HepG2 (cell line): ENCODE measurements around the gene SH2D3A. TPM values are rescaled to one million over a fixed set of nuclear protein-coding genes. Genes with fewer than 3 reads are reported as not detected.

Experiments used
- GPN1 ChIP-seq: sonication (generic); formaldehyde crosslinking; IDR thresholded peaks from 2 replicates; pipeline ENCODE4 v1.5.1; 2020; ENCODE audit warnings: missing genetic modification reagents, borderline replicate concordance
- RFX1 ChIP-seq: fragments of 450-650 bp; IDR thresholded peaks from 2 replicates; pipeline ENCODE4 v1.6.1; 2017
- TBX2 ChIP-seq: sonication (generic); formaldehyde crosslinking; IDR thresholded peaks from 2 replicates; pipeline ENCODE4 v1.5.0; 2020; ENCODE audit warnings: missing genetic modification reagents, mild to moderate bottlenecking, borderline replicate concordance
- ZFP1 ChIP-seq: IDR thresholded peaks from 2 replicates; pipeline ENCODE4 v1.6.1; 2016
- ZNF24 ChIP-seq: fragments of 450-650 bp; IDR thresholded peaks from 2 replicates; pipeline ENCODE4 v1.6.1; 2017; ENCODE audit warnings: antibody characterized with exemption, mild to moderate bottlenecking
- ZNF775 ChIP-seq: sonication (generic); formaldehyde crosslinking; IDR thresholded peaks from 2 replicates; pipeline ENCODE4 v1.4.0; 2020; ENCODE audit warnings: missing genetic modification reagents, mild to moderate bottlenecking, moderate library complexity, borderline replicate concordance
- ZZZ3 ChIP-seq: sonication (generic); formaldehyde crosslinking; IDR thresholded peaks from 2 replicates; pipeline ENCODE4 v1.4.0; 2020; ENCODE audit warnings: missing genetic modification reagents, mild to moderate bottlenecking, borderline replicate concordance
- polyA plus RNA-seq, 8 experiments: library from polyadenylated mRNA; depleted of rRNA in 3 of 8; stranded (reverse) in 7 of 8; unstranded in 1 of 8; fragments of >200 nt; fragmentation: Illumina TruSeq in 4 of 8; extraction: Trizol in 4 of 8; gene quantifications; 2 replicates each; pipeline versions ENCODE4 v1.2.1 to v1.2.3, GENCODE V29; 2011 to 2016; ENCODE audit warnings: low read depth in 4 of 8, missing spikeins in 1 of 8, mixed read lengths in 1 of 8; ENCODE audit not compliant: insufficient read depth in 1 of 8
- total RNA-seq, 5 experiments: library from RNA; depleted of rRNA; stranded (reverse); fragments of >200 nt; fragmentation: Illumina TruSeq; extraction: Trizol; gene quantifications; 2 replicates each; pipeline ENCODE4 v1.2.3, GENCODE V29; 2016; ENCODE audit warnings: low read depth in 1 of 5
- TF ChIP-seq, protein P1 (sequence below): IDR thresholded peaks from 2 replicates; pipeline ENCODE4 v1.6.1; 2016; ENCODE audit warnings: missing compliant biosample characterization, missing genetic modification reagents, borderline replicate concordance
- TF ChIP-seq, protein P2 (sequence below): IDR thresholded peaks from 2 replicates; pipeline ENCODE4 v1.6.1; 2016
- TF ChIP-seq, protein P3 (sequence below): sonication (generic); formaldehyde crosslinking; IDR thresholded peaks from 2 replicates; pipeline ENCODE4 v1.4.0; 2020; ENCODE audit warnings: mild to moderate bottlenecking, missing genetic modification reagents, borderline replicate concordance
- TF ChIP-seq, protein P4 (sequence below): sonication (generic); formaldehyde crosslinking; IDR thresholded peaks from 2 replicates; pipeline ENCODE4 v1.8.0; 2023; ENCODE audit warnings: mild to moderate bottlenecking, missing genetic modification reagents
- TF ChIP-seq, protein P5 (sequence below): IDR thresholded peaks from 2 replicates; pipeline ENCODE4 v1.4.0; 2020; ENCODE audit warnings: mild to moderate bottlenecking, missing genetic modification reagents

SH2D3A gene
- total and polyA plus RNA-seq, 2 of the 13 experiments (the other 11 are each of a cell fraction or from before 2014, with no cell fraction given): 1.0 to 2.2 TPM

DNA sequence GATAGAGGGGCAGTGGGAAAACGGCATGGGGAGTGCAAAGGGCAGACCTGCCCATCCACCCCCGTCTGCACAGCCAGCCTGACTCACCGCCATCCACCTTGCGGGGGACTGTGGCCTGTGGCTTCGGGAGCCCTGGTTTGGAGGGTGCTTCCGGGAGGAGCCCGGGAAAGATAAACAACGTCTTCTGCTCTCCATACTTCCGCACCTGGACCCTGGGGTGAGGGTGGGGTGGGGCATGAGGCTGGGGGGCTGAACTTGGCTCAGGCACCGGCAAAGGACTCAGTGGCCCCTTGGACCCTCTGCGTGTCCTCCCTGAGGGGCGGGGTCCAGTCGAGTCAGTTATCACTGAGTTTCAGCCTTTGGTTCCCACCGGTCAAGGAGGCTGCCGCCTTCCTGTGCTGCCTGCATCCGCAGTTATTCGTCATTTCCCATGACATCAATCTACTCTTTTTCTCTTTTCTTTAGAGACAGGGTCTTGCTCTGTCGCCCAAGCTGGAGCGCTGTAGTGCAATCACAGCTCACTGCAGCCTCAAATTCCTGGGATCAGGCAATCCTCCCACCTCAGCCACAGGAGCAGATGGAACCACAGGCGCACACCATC is 33.0 kb downstream of the SH2D3A start (continued):
- TF ChIP-seq, protein P1, sequence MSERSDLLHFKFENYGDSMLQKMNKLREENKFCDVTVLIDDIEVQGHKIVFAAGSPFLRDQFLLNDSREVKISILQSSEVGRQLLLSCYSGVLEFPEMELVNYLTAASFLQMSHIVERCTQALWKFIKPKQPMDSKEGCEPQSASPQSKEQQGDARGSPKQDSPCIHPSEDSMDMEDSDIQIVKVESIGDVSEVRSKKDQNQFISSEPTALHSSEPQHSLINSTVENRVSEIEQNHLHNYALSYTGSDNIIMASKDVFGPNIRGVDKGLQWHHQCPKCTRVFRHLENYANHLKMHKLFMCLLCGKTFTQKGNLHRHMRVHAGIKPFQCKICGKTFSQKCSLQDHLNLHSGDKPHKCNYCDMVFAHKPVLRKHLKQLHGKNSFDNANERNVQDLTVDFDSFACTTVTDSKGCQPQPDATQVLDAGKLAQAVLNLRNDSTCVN: 0 out of 2 replicates have a peak, but pooled peaks have one; percentile 40
- TF ChIP-seq ZNF24 (no peak), RFX1 (no peak), TBX2 (CRISPR knock-in tag) (peak; percentile 49; the same call in 1 of the 2 replicates), ZFP1 (CRISPR knock-in tag) (no peak), GPN1 (no peak), ZZZ3 (CRISPR knock-in tag) (no peak), ZNF775 (CRISPR knock-in tag) (no peak)
- TF ChIP-seq, protein P2, sequence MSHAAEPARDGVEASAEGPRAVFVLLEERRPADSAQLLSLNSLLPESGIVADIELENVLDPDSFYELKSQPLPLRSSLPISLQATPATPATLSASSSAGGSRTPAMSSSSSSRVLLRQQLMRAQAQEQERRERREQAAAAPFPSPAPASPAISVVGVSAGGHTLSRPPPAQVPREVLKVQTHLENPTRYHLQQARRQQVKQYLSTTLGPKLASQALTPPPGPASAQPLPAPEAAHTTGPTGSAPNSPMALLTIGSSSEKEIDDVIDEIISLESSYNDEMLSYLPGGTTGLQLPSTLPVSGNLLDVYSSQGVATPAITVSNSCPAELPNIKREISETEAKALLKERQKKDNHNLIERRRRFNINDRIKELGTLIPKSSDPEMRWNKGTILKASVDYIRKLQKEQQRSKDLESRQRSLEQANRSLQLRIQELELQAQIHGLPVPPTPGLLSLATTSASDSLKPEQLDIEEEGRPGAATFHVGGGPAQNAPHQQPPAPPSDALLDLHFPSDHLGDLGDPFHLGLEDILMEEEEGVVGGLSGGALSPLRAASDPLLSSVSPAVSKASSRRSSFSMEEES: 0 out of 2 replicates have a peak, but pooled peaks have one; percentile 32
- TF ChIP-seq, protein P3, sequence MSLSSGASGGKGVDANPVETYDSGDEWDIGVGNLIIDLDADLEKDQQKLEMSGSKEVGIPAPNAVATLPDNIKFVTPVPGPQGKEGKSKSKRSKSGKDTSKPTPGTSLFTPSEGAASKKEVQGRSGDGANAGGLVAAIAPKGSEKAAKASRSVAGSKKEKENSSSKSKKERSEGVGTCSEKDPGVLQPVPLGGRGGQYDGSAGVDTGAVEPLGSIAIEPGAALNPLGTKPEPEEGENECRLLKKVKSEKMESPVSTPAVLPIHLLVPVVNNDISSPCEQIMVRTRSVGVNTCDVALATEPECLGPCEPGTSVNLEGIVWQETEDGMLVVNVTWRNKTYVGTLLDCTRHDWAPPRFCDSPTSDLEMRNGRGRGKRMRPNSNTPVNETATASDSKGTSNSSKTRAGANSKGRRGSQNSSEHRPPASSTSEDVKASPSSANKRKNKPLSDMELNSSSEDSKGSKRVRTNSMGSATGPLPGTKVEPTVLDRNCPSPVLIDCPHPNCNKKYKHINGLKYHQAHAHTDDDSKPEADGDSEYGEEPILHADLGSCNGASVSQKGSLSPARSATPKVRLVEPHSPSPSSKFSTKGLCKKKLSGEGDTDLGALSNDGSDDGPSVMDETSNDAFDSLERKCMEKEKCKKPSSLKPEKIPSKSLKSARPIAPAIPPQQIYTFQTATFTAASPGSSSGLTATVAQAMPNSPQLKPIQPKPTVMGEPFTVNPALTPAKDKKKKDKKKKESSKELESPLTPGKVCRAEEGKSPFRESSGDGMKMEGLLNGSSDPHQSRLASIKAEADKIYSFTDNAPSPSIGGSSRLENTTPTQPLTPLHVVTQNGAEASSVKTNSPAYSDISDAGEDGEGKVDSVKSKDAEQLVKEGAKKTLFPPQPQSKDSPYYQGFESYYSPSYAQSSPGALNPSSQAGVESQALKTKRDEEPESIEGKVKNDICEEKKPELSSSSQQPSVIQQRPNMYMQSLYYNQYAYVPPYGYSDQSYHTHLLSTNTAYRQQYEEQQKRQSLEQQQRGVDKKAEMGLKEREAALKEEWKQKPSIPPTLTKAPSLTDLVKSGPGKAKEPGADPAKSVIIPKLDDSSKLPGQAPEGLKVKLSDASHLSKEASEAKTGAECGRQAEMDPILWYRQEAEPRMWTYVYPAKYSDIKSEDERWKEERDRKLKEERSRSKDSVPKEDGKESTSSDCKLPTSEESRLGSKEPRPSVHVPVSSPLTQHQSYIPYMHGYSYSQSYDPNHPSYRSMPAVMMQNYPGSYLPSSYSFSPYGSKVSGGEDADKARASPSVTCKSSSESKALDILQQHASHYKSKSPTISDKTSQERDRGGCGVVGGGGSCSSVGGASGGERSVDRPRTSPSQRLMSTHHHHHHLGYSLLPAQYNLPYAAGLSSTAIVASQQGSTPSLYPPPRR (CRISPR knock-in tag): peak; percentile 23; the same call in 1 of the 2 replicates
- TF ChIP-seq, protein P4, sequence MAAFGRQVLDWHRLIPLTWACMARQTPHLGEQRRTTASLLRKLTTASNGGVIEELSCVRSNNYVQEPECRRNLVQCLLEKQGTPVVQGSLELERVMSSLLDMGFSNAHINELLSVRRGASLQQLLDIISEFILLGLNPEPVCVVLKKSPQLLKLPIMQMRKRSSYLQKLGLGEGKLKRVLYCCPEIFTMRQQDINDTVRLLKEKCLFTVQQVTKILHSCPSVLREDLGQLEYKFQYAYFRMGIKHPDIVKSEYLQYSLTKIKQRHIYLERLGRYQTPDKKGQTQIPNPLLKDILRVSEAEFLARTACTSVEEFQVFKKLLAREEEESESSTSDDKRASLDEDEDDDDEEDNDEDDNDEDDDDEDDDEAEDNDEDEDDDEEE: peak; percentile 45; the same call in 1 of the 2 replicates
- TF ChIP-seq, protein P5, sequence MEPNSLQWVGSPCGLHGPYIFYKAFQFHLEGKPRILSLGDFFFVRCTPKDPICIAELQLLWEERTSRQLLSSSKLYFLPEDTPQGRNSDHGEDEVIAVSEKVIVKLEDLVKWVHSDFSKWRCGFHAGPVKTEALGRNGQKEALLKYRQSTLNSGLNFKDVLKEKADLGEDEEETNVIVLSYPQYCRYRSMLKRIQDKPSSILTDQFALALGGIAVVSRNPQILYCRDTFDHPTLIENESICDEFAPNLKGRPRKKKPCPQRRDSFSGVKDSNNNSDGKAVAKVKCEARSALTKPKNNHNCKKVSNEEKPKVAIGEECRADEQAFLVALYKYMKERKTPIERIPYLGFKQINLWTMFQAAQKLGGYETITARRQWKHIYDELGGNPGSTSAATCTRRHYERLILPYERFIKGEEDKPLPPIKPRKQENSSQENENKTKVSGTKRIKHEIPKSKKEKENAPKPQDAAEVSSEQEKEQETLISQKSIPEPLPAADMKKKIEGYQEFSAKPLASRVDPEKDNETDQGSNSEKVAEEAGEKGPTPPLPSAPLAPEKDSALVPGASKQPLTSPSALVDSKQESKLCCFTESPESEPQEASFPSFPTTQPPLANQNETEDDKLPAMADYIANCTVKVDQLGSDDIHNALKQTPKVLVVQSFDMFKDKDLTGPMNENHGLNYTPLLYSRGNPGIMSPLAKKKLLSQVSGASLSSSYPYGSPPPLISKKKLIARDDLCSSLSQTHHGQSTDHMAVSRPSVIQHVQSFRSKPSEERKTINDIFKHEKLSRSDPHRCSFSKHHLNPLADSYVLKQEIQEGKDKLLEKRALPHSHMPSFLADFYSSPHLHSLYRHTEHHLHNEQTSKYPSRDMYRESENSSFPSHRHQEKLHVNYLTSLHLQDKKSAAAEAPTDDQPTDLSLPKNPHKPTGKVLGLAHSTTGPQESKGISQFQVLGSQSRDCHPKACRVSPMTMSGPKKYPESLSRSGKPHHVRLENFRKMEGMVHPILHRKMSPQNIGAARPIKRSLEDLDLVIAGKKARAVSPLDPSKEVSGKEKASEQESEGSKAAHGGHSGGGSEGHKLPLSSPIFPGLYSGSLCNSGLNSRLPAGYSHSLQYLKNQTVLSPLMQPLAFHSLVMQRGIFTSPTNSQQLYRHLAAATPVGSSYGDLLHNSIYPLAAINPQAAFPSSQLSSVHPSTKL (CRISPR knock-in tag): peak; percentile 63
